Activated naive CD8-positive, alpha-beta T cell treated with anti-CD3 and anti-CD28 coated beads for 36 hours (primary cell): ENCODE measurements around the gene RGS17. TPM values are rescaled to one million over a fixed set of nuclear protein-coding genes. Genes with fewer than 3 reads are reported as not detected.

Source experiments
- DNase-seq: peaks from one replicate; pipeline ENCODE4 v3.0.0; 2021
- H3K27ac Mint-ChIP-seq: one replicate; pipeline ENCODE4 v1.8.0; 2022; ENCODE audit warnings: mild to moderate bottlenecking, moderate library complexity, mixed read lengths
- H3K27me3 Mint-ChIP-seq: one replicate; pipeline ENCODE4 v1.8.0; 2022; ENCODE audit warnings: mild to moderate bottlenecking, mixed read lengths
- H3K36me3 Mint-ChIP-seq: one replicate; pipeline ENCODE4 v1.8.0; 2021; ENCODE audit warnings: mild to moderate bottlenecking, mixed read lengths
- H3K4me1 Mint-ChIP-seq: one replicate; pipeline ENCODE4 v1.8.0; 2021; ENCODE audit warnings: mixed read lengths
- H3K4me3 Mint-ChIP-seq: one replicate; pipeline ENCODE4 v1.8.0; 2022; ENCODE audit warnings: mild to moderate bottlenecking, moderate library complexity, mixed read lengths
- H3K9me3 Mint-ChIP-seq: one replicate; pipeline ENCODE4 v1.8.0; 2022; ENCODE audit warnings: mixed read lengths
- total RNA-seq, 2 experiments: library from RNA; stranded (reverse); gene quantifications; one replicate each; pipeline ENCODE4 v1.2.3, GENCODE V29; 2021

RGS17 gene
- total RNA-seq, 2 experiments from 2014 or later = not detected

GRCh38 chr6:153044295-153044694 is 86.8 kb downstream of the RGS17 start:
- Mint-ChIP-seq H3K4me1 (no peaks in the 10 kb centered on the region), H3K36me3 (no peaks in the 10 kb centered on the region), H3K4me3 (no peak overlapping the region), H3K27me3 (no peaks in the 10 kb centered on the region), H3K27ac (no peak overlapping the region), H3K9me3 (no peaks in the 10 kb centered on the region)
- DNase-seq = no peak

GRCh38 chr6:153043719-153044118 is 87.4 kb downstream of the RGS17 start:
- H3K27ac Mint-ChIP-seq = no peak overlapping the region
- H3K4me3 Mint-ChIP-seq = no peak overlapping the region
- no peak for DNase-seq
- H3K4me1 Mint-ChIP-seq = no peaks in the 10 kb centered on the region
- no peaks in the 10 kb centered on the region for H3K27me3 Mint-ChIP-seq
- H3K9me3 Mint-ChIP-seq = no peaks in the 10 kb centered on the region
- H3K36me3 Mint-ChIP-seq = no peaks in the 10 kb centered on the region

GRCh38 chr6:153038378-153039057 is 92.6 kb downstream of the RGS17 start:
- no peaks in the 10 kb centered on the region for H3K36me3 Mint-ChIP-seq
- H3K27me3 Mint-ChIP-seq = peaks cover 3% of the 10 kb centered on the region
- no peak overlapping the region for H3K4me3 Mint-ChIP-seq
- no peaks in the 10 kb centered on the region for H3K9me3 Mint-ChIP-seq
- H3K27ac Mint-ChIP-seq = no peak overlapping the region
- DNase-seq = no peak
- H3K4me1 Mint-ChIP-seq = no peaks in the 10 kb centered on the region

- Mint-ChIP-seq H3K4me1 (no peaks in the 10 kb centered on the region), H3K27ac (no peak overlapping the region), H3K36me3 (no peaks in the 10 kb centered on the region), H3K27me3 (peaks cover 23% of the 10 kb centered on the region), H3K4me3 (no peak overlapping the region), H3K9me3 (no peaks in the 10 kb centered on the region)
- no peak for DNase-seq
These were observed 96.9 kb downstream of the RGS17 start for GRCh38 chr6:153034139-153034538.

GRCh38 chr6:153032255-153032882 is 98.7 kb downstream of the RGS17 start:
- DNase-seq = no peak

GRCh38 chr6:153031335-153031955 is 99.6 kb downstream of the RGS17 start:
- H3K9me3 Mint-ChIP-seq = no peaks in the 10 kb centered on the region
- H3K4me1 Mint-ChIP-seq = no peaks in the 10 kb centered on the region
- H3K27ac Mint-ChIP-seq = no peak overlapping the region
- peaks cover 28% of the 10 kb centered on the region for H3K27me3 Mint-ChIP-seq
- H3K4me3 Mint-ChIP-seq = no peak overlapping the region
- H3K36me3 Mint-ChIP-seq = no peaks in the 10 kb centered on the region
- no peak for DNase-seq

More at GRCh38 chr6:153032255-153032882, 98.7 kb downstream of the RGS17 start:
- no peak overlapping the region for H3K27ac Mint-ChIP-seq
- H3K36me3 Mint-ChIP-seq = no peaks in the 10 kb centered on the region
- no peak overlapping the region for H3K4me3 Mint-ChIP-seq
- H3K27me3 Mint-ChIP-seq = peaks cover 24% of the 10 kb centered on the region
- H3K4me1 Mint-ChIP-seq = no peaks in the 10 kb centered on the region
- H3K9me3 Mint-ChIP-seq = no peaks in the 10 kb centered on the region

GRCh38 chr6:153028963-153029362 is 102.1 kb downstream of the RGS17 start:
- Mint-ChIP-seq H3K27me3 (peaks cover 35% of the 10 kb centered on the region), H3K4me1 (peaks cover 5% of the 10 kb centered on the region)

GRCh38 chr6:153028286-153028685 is 102.8 kb downstream of the RGS17 start:
- Mint-ChIP-seq H3K36me3 (no peaks in the 10 kb centered on the region), H3K27ac (no peak overlapping the region), H3K9me3 (no peaks in the 10 kb centered on the region), H3K4me1 (peaks cover 5% of the 10 kb centered on the region), H3K27me3 (peaks cover 39% of the 10 kb centered on the region), H3K4me3 (no peak overlapping the region)
- DNase-seq = no peak

More at GRCh38 chr6:153028963-153029362, 102.1 kb downstream of the RGS17 start:
- DNase-seq = no peak
- Mint-ChIP-seq H3K36me3 (no peaks in the 10 kb centered on the region), H3K4me3 (no peak overlapping the region), H3K27ac (no peak overlapping the region), H3K9me3 (no peaks in the 10 kb centered on the region)

- peaks cover 43% of the 10 kb centered on the region for H3K27me3 Mint-ChIP-seq
- H3K36me3 Mint-ChIP-seq = no peaks in the 10 kb centered on the region
- peaks cover 5% of the 10 kb centered on the region for H3K4me1 Mint-ChIP-seq
These were observed 103.6 kb downstream of the RGS17 start for GRCh38 chr6:153027480-153027879.

GRCh38 chr6:153024709-153025017 is 106.4 kb downstream of the RGS17 start:
- Mint-ChIP-seq H3K4me3 (no peak overlapping the region), H3K9me3 (no peaks in the 10 kb centered on the region), H3K36me3 (no peaks in the 10 kb centered on the region), H3K4me1 (peaks cover 5% of the 10 kb centered on the region), H3K27me3 (peaks cover 29% of the 10 kb centered on the region), H3K27ac (no peak overlapping the region)
- no peak for DNase-seq

More at GRCh38 chr6:153027480-153027879, 103.6 kb downstream of the RGS17 start:
- Mint-ChIP-seq H3K9me3 (no peaks in the 10 kb centered on the region), H3K4me3 (no peak overlapping the region), H3K27ac (no peak overlapping the region)
- DNase-seq = no peak

- DNase-seq = peak; percentile 21
These were observed 106.9 kb downstream of the RGS17 start for GRCh38 chr6:153023977-153024708.

GRCh38 chr6:153018355-153018754 is 112.7 kb downstream of the RGS17 start:
- H3K27me3 Mint-ChIP-seq = peaks cover 33% of the 10 kb centered on the region
- H3K36me3 Mint-ChIP-seq = no peaks in the 10 kb centered on the region
- no peaks in the 10 kb centered on the region for H3K4me1 Mint-ChIP-seq
- H3K9me3 Mint-ChIP-seq = no peaks in the 10 kb centered on the region
- no peak overlapping the region for H3K4me3 Mint-ChIP-seq
- DNase-seq = no peak
- H3K27ac Mint-ChIP-seq = no peak overlapping the region

More at GRCh38 chr6:153023977-153024708, 106.9 kb downstream of the RGS17 start:
- no peaks in the 10 kb centered on the region for H3K36me3 Mint-ChIP-seq
- H3K9me3 Mint-ChIP-seq = no peaks in the 10 kb centered on the region
- no peak overlapping the region for H3K4me3 Mint-ChIP-seq
- H3K27me3 Mint-ChIP-seq = peaks cover 29% of the 10 kb centered on the region
- peaks cover 5% of the 10 kb centered on the region for H3K4me1 Mint-ChIP-seq
- no peak overlapping the region for H3K27ac Mint-ChIP-seq

- DNase-seq = no peak
- H3K4me1 Mint-ChIP-seq = no peaks in the 10 kb centered on the region
- peaks cover 32% of the 10 kb centered on the region for H3K27me3 Mint-ChIP-seq
These were observed 114.2 kb downstream of the RGS17 start for GRCh38 chr6:153016846-153017245.

GRCh38 chr6:153015094-153015640 is 115.9 kb downstream of the RGS17 start:
- peaks cover 32% of the 10 kb centered on the region for H3K27me3 Mint-ChIP-seq
- no peaks in the 10 kb centered on the region for H3K4me1 Mint-ChIP-seq
- H3K4me3 Mint-ChIP-seq = no peak overlapping the region
- no peak overlapping the region for H3K27ac Mint-ChIP-seq
- H3K36me3 Mint-ChIP-seq = no peaks in the 10 kb centered on the region
- no peak for DNase-seq
- no peaks in the 10 kb centered on the region for H3K9me3 Mint-ChIP-seq

More at GRCh38 chr6:153016846-153017245, 114.2 kb downstream of the RGS17 start:
- Mint-ChIP-seq H3K4me3 (no peak overlapping the region), H3K36me3 (no peaks in the 10 kb centered on the region), H3K9me3 (no peaks in the 10 kb centered on the region), H3K27ac (no peak overlapping the region)

GRCh38 chr6:153013438-153013837 is 117.6 kb downstream of the RGS17 start:
- Mint-ChIP-seq H3K36me3 (no peaks in the 10 kb centered on the region), H3K9me3 (no peaks in the 10 kb centered on the region), H3K4me3 (no peak overlapping the region), H3K27ac (no peak overlapping the region), H3K4me1 (no peaks in the 10 kb centered on the region), H3K27me3 (peaks cover 20% of the 10 kb centered on the region)
- DNase-seq = no peak
